Dendritic cell treated with granulocyte-macrophage colony-stimulating factor and Interleukin-4, amounts not matched to agents 40 ng/mL and 50 ng/mL, for 4 days (primary cell): ENCODE measurements around the gene RIOK1.

Experiments used
- H3K27ac Mint-ChIP-seq: one replicate; pipeline ENCODE4 v1.8.0; 2022; ENCODE audit warnings: mild to moderate bottlenecking, mixed read lengths
- H3K27me3 Mint-ChIP-seq: one replicate; pipeline ENCODE4 v1.8.0; 2022; ENCODE audit warnings: mild to moderate bottlenecking, mixed read lengths
- H3K36me3 Mint-ChIP-seq: one replicate; pipeline ENCODE4 v1.8.0; 2022; ENCODE audit warnings: low read depth, mixed read lengths
- H3K4me1 Mint-ChIP-seq: one replicate; pipeline ENCODE4 v1.8.0; 2022; ENCODE audit warnings: low read depth, mixed read lengths
- H3K4me3 Mint-ChIP-seq: one replicate; pipeline ENCODE4 v1.8.0; 2022; ENCODE audit warnings: mild to moderate bottlenecking, moderate library complexity, mixed read lengths
- H3K9me3 Mint-ChIP-seq: one replicate; pipeline ENCODE4 v1.8.0; 2022; ENCODE audit warnings: mixed read lengths
- intact Hi-C: fragments of 100-400 bp; cut with micrococcal nuclease; formaldehyde crosslinking; loops from one replicate; pipeline ENCODE4 v1.15.0; 2022

Gene RIOK1

DNA sequence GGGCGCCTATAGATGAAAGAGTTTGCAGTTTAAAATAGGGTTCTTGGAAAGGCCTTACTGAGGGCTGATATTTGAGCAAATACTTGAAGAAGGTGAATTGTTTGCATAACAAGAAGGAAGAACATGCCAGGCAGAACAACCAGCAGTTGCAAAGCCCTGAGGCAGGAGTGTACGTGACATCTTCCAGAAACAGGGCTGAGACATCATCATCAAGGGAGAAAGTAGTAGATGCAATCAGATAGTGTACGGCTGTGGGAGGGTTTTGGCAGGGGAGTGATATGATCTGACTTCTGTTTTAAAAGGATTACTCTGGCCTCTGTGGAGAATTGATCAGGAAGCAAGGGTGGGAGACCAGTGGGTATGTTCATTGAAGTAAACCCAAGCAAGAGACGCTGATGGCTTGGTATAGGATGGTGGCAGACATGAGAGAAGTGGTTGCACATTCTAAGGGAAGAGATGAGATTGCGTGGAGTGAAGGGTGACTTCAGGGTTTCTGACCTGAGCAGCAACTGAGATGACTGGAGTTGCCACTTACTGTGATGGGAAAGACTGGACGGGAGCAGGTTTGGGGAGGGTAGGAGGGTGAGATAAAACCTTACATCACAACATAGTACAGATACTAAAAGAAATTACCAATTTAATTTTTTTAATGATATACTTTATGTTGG, 28.8 kb downstream of the RIOK1 start:
- Mint-ChIP-seq H3K9me3 (no peaks in the 10 kb centered on the region), H3K4me1 (no peaks in the 10 kb centered on the region), H3K36me3 (peaks cover 53% of the 10 kb centered on the region), H3K27me3 (no peaks in the 10 kb centered on the region), H3K4me3 (no peak overlapping the region), H3K27ac (no peak overlapping the region)
- intact Hi-C loops: no loop called here

DNA sequence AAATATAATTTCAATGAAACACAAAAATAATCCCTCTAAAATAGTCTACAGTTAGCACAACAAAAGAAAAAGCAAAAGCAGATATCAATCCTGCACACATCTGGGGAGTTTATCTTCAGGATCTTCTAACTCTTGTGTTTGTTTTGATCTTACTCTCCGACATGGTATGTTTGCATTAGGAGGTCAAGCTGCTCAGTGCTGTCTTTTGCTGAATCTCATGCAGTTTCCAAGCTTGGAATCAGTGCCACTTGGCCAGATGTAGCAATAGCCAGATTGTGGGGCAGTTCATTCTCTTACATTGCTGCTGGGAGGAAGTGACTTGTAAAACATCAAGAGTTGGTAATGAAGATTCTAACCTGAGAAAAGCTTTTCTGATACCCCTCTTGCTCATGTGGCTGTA, 29.5 kb downstream of the RIOK1 start:
- H3K27ac Mint-ChIP-seq: no peak overlapping the region
- intact Hi-C loops: no loop called here
- H3K4me3 Mint-ChIP-seq: no peak overlapping the region
- no peaks in the 10 kb centered on the region for H3K27me3 Mint-ChIP-seq
- H3K4me1 Mint-ChIP-seq: no peaks in the 10 kb centered on the region
- H3K9me3 Mint-ChIP-seq: no peaks in the 10 kb centered on the region
- H3K36me3 Mint-ChIP-seq: peaks cover 47% of the 10 kb centered on the region

DNA sequence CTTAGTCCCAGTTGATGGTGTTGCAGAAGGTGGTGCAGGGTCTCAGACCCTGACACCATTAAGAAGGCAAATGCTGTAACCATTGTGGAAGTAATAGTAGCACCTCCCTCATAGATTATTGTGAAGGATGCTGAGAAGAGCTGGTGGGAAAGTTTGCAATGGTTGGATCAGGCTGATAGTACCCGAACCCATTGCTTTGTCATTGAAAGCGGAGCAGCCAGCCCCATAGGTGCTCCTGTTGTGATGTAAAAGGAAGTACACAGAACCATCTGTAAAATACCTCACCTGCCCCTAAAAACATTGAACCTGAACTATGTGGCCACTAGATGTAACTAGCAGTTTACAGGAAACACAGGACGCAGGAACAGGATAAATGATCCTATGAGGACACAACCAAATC, 31.5 kb downstream of the RIOK1 start:
- Mint-ChIP-seq H3K4me3 (no peak overlapping the region), H3K9me3 (no peaks in the 10 kb centered on the region), H3K36me3 (peaks cover 27% of the 10 kb centered on the region), H3K27me3 (no peaks in the 10 kb centered on the region), H3K27ac (no peak overlapping the region), H3K4me1 (no peaks in the 10 kb centered on the region)
- intact Hi-C loops: loop anchor here (5.0 kb wide), 1 partner anchor 171 kb away; the partner anchor contains the start of gene SNRNP48

GRCh38 chr6:7424058-7424457, 34.5 kb downstream of the RIOK1 start:
- no peaks in the 10 kb centered on the region for H3K36me3 Mint-ChIP-seq
- no peak overlapping the region for H3K4me3 Mint-ChIP-seq
- H3K9me3 Mint-ChIP-seq: no peaks in the 10 kb centered on the region
- intact Hi-C loops: loop anchor here (5.0 kb wide), 1 partner anchor 168 kb away; the partner anchor contains the start of gene SNRNP48
- H3K27me3 Mint-ChIP-seq: no peaks in the 10 kb centered on the region
- no peak overlapping the region for H3K27ac Mint-ChIP-seq
- H3K4me1 Mint-ChIP-seq: no peaks in the 10 kb centered on the region

DNA sequence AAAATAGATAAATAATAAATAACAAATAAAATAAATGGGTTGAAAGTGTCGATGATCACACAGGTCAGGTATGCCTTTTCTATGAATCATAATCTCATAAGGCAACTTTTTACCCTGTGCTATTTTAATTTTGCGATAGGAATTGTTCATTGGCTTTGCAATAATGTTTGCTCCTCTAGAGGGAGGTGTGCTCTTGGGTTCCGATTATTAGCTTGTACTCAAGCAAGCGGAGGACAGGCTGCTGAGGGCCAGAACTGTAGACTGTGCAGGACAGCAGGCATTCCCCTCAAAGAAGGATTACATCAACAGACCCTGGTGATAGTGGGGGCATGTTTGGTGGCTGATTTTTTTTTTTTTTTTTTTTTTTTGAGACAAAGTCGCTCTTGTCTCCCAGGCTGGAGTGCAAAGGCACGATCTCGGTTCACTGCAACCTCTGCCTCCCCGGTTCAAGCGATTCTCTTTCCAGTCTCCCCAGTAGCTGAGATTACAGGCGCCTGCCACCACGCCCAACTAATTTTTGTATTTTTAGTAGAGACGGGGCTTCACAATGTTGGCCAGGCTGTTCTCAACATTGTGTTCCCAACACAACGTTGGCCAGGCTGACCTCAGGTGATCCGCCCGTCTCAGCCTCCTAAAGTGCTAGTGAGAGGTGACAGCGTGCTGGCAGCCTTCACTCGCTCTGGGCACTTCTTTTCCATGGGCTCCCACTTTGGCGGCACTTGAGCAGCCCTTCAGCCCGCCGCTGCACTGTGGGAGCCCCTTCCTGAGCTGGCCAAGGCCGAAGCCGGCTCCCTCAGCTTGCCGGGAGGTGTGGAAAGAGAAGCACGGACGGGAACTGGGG, 35.6 kb downstream of the RIOK1 start:
- Mint-ChIP-seq H3K9me3 (no peaks in the 10 kb centered on the region), H3K4me1 (no peaks in the 10 kb centered on the region), H3K4me3 (no peak overlapping the region), H3K27me3 (no peaks in the 10 kb centered on the region), H3K36me3 (no peaks in the 10 kb centered on the region), H3K27ac (no peak overlapping the region)
- intact Hi-C loops: loop anchor here (1.0 to 5.0 kb wide), 2 partner anchors 167 to 190 kb away; partner anchors contain the start of gene SNRNP48

- no peak overlapping the region for H3K27ac Mint-ChIP-seq
- H3K4me1 Mint-ChIP-seq: peaks cover 3% of the 10 kb centered on the region
- H3K9me3 Mint-ChIP-seq: no peaks in the 10 kb centered on the region
- H3K36me3 Mint-ChIP-seq: no peaks in the 10 kb centered on the region
- intact Hi-C loops: loop anchor here (1.0 kb wide), 1 partner anchor 190 kb away; no protein-coding TSS in a partner anchor
- no peak overlapping the region for H3K4me3 Mint-ChIP-seq
- H3K27me3 Mint-ChIP-seq: no peaks in the 10 kb centered on the region
Observed at GRCh38 chr6:7425808-7426190, 36.2 kb downstream of the RIOK1 start.

DNA sequence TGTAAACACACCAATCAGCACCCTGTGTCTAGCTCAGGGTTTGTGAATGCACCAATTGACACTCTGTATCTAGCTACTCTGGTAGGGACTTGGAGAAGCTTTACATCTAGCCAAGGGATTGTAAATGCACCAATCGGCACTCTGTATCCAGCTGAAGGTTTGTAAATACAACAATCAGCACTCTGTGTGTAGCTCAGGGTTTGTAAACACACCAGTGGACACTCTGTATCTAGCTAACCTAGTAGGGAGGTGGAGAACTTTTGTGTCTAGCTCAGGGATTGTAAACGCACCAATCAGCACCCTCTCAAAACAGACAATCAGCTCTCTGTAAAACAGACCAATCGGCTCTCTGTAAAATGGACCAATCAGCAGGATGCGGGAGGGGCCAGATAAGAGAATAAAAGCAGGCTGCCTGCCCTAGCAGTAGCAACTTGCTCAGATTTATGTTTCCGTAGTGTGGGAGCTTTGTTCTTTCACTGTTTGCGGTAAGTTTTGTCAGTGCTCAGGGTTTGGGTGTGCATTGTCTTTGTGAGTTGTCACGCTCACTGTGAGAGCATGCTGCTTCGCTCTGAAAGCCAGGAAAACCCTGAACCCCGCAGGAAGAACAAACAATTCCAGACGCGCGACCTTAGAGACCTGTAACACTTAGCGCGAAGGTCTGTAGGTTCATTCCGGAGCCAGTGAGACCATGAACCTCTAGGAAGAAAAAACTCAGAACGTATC, 37.0 kb downstream of the RIOK1 start:
- intact Hi-C loops: no loop called here
- no peak overlapping the region for H3K4me3 Mint-ChIP-seq
- H3K4me1 Mint-ChIP-seq: peaks cover 11% of the 10 kb centered on the region
- no peaks in the 10 kb centered on the region for H3K9me3 Mint-ChIP-seq
- no peak overlapping the region for H3K27ac Mint-ChIP-seq
- H3K27me3 Mint-ChIP-seq: no peaks in the 10 kb centered on the region
- H3K36me3 Mint-ChIP-seq: no peaks in the 10 kb centered on the region

- Mint-ChIP-seq H3K36me3 (no peaks in the 10 kb centered on the region), H3K9me3 (no peaks in the 10 kb centered on the region), H3K27me3 (peaks cover 9% of the 10 kb centered on the region), H3K4me1 (peaks cover 30% of the 10 kb centered on the region), H3K4me3 (no peak overlapping the region), H3K27ac (peak overlapping the region; percentile 20)
- intact Hi-C loops: no loop called here
Observed at GRCh38 chr6:7431313-7431673, 41.7 kb downstream of the RIOK1 start.

GRCh38 chr6:7431674-7432390, 42.2 kb downstream of the RIOK1 start:
- Mint-ChIP-seq H3K9me3 (no peaks in the 10 kb centered on the region), H3K27ac (peak overlapping the region; percentile 20), H3K4me3 (no peak overlapping the region), H3K27me3 (peaks cover 9% of the 10 kb centered on the region), H3K4me1 (peaks cover 30% of the 10 kb centered on the region), H3K36me3 (no peaks in the 10 kb centered on the region)
- intact Hi-C loops: no loop called here

DNA sequence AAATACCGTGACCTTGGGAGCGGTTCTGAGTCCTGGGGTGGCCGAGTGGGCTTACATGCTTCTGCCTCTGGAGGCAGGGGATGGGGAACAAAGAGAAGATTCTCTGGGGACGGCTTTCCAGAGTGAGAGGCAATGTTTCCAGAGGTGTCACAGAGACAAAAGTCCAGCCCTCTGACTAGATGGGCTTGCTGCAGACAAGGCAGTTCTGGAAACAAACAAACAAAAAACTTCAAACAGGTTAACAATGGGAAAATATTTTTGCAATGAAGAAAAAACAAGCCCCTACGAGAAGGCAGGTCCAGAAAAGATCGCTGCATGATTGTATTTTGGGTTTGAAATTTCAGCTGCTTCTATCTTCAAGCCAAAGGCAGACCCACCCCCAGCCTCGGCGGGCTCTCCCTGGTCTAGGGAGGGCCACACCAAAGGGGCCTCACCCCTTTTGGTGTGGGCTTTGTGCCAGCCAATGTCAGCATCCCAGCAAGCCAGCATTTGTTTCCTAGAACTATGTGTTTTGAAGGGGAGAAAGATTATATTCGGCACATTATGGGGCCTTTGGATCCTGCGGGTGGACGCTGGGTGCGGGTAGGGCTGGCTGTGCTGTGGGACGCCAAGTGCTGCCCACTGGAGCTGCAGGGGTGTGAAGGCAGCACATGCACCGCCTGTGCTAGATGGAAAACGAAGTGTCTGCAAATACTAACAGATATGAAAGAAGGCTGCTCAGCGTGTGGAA, 42.9 kb downstream of the RIOK1 start:
- Mint-ChIP-seq H3K27ac (no peak overlapping the region), H3K4me3 (no peak overlapping the region), H3K27me3 (peaks cover 9% of the 10 kb centered on the region), H3K9me3 (no peaks in the 10 kb centered on the region), H3K4me1 (peaks cover 36% of the 10 kb centered on the region), H3K36me3 (no peaks in the 10 kb centered on the region)
- intact Hi-C loops: no loop called here

DNA sequence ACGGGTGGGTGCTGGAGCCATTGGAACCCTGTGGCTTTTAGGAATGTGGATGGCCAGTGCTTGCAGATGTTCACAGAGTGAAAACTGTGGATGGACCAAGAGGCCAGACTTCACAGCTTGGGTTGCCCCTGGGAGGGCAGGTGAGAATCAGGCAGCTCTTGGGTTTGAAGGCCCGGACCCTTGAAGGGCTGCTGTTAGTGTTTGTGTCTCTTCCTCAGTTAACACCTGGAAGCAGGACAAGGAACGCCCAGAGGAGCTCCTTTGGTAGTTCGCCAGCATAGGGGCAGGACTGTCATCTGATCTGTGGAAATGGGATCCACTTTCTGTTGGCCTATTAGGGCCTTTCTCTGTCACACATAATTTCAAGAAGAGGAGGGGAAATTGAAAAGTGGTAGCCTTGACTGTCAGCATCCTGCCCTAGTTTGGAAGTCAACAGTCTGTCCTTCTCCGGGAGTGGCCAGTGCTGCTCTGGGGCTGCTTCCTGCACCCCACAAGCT, 43.6 kb downstream of the RIOK1 start:
- Mint-ChIP-seq H3K27me3 (peaks cover 9% of the 10 kb centered on the region), H3K9me3 (no peaks in the 10 kb centered on the region), H3K4me1 (peaks cover 37% of the 10 kb centered on the region), H3K4me3 (no peak overlapping the region), H3K27ac (no peak overlapping the region), H3K36me3 (no peaks in the 10 kb centered on the region)
- intact Hi-C loops: no loop called here

GRCh38 chr6:7434672-7435071, 45.1 kb downstream of the RIOK1 start:
- Mint-ChIP-seq H3K27me3 (peaks cover 9% of the 10 kb centered on the region), H3K4me3 (no peak overlapping the region), H3K36me3 (no peaks in the 10 kb centered on the region), H3K4me1 (peaks cover 49% of the 10 kb centered on the region), H3K27ac (no peak overlapping the region), H3K9me3 (no peaks in the 10 kb centered on the region)
- intact Hi-C loops: no loop called here

DNA sequence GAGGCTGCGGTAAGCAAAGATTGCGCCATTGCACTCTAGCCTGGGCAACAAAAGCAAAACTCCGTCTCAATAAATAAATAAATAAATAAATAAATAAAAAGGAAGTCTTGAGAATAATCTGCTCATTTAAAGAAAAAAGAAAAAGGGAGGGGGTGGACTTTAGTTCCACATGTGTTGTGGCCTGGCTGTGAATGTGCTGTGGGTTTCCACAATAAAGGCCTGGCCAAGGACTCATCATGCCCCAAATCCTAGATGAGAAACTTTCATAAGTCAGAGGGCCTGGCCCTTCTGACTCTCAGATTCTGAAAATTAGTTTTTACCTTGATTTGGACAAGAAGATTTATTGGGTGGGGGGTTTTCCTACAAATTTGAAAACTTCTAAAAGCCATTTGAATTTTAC, 48.4 kb downstream of the RIOK1 start:
- no peak overlapping the region for H3K4me3 Mint-ChIP-seq
- peaks cover 46% of the 10 kb centered on the region for H3K4me1 Mint-ChIP-seq
- H3K36me3 Mint-ChIP-seq: no peaks in the 10 kb centered on the region
- intact Hi-C loops: no loop called here
- peaks cover 5% of the 10 kb centered on the region for H3K27me3 Mint-ChIP-seq
- H3K27ac Mint-ChIP-seq: peak overlapping the region; percentile 55
- H3K9me3 Mint-ChIP-seq: no peaks in the 10 kb centered on the region
